Endometrial microvascular endothelial cells (primary cell): ENCODE results near the gene TTLL1. TPM values are rescaled to one million over a fixed set of nuclear protein-coding genes. Genes with fewer than 3 reads are reported as not detected.
"Not testable (repeated sequence)": the region's sequence is repeated elsewhere in the genome, so short reads cannot be mapped to it uniquely, and the experiment has no call there.

Experiments
- in situ Hi-C: cut with HindIII; loops from 2 replicates; pipeline ENCODE4 v1.10.0; 2017; ENCODE audit warnings: low sequenced_read_pairs, low pct_unique_long_range_greater_than_20kb; ENCODE audit errors: inconsistent ontology term
- total RNA-seq: library from RNA; depleted of rRNA; stranded (reverse); fragments of >200 nt; gene quantifications from one replicate; pipeline ENCODE4 v1.2.3, GENCODE V29; 2015; ENCODE audit errors: inconsistent ontology term

Gene TTLL1
- total RNA-seq, 1 donor from 2014 or later = 11.2 TPM

GRCh38 chr22:43031617-43032016 is 57.6 kb downstream of the TTLL1 start:
- in situ Hi-C loops = no loop called here

GRCh38 chr22:43018615-43019014 is 70.6 kb downstream of the TTLL1 start:
- in situ Hi-C loops = no loop called here

GRCh38 chr22:43017525-43018460 is 71.4 kb downstream of the TTLL1 start:
- in situ Hi-C loops = no loop called here

- in situ Hi-C loops = not testable (repeated sequence)
These were observed 73.0 kb downstream of the TTLL1 start for GRCh38 chr22:43016150-43016549.

GRCh38 chr22:43015677-43016042 is 73.5 kb downstream of the TTLL1 start:
- in situ Hi-C loops = no loop called here

- in situ Hi-C loops = no loop called here
These were observed 74.1 kb downstream of the TTLL1 start, which contains the start of gene PACSIN2 for GRCh38 chr22:43014869-43015676. TSS of gene PACSIN2 (minus strand) at chr22:43015149. CDS start at chr22:42912080, 103,069 bp downstream.

- in situ Hi-C loops = no loop called here
These were observed 74.8 kb downstream of the TTLL1 start for GRCh38 chr22:43014316-43014868.

GRCh38 chr22:43013355-43014315 is 75.6 kb downstream of the TTLL1 start:
- in situ Hi-C loops = no loop called here

- in situ Hi-C loops = no loop called here
These were observed 76.8 kb downstream of the TTLL1 start for GRCh38 chr22:43012390-43012789.

- in situ Hi-C loops = no loop called here
These were observed 78.1 kb downstream of the TTLL1 start for GRCh38 chr22:43011079-43011478.

GRCh38 chr22:43009444-43009843 is 79.7 kb downstream of the TTLL1 start:
- in situ Hi-C loops = no loop called here

- in situ Hi-C loops = no loop called here
These were observed 80.3 kb downstream of the TTLL1 start for GRCh38 chr22:43008921-43009320.

- in situ Hi-C loops = no loop called here
These were observed 80.7 kb downstream of the TTLL1 start for GRCh38 chr22:43008509-43008908.

- in situ Hi-C loops = no loop called here
These were observed 81.6 kb downstream of the TTLL1 start for GRCh38 chr22:43007519-43008102.

- in situ Hi-C loops = no loop called here
These were observed 82.4 kb downstream of the TTLL1 start for GRCh38 chr22:43006753-43007152.

- in situ Hi-C loops = no loop called here
These were observed 83.1 kb downstream of the TTLL1 start for GRCh38 chr22:43006016-43006505.

GRCh38 chr22:43005106-43005505 is 84.1 kb downstream of the TTLL1 start:
- in situ Hi-C loops = no loop called here
